HG03378 (cell line): ENCODE data around the gene AHSA1.

Experiments
- ATAC-seq: cut with Tn5 transposase; IDR thresholded peaks from one replicate; pipeline ENCODE4 v1.9.1; 2021; ENCODE audit warnings: mild to moderate bottlenecking, moderate library complexity; ENCODE audit not compliant: unreplicated experiment

Gene AHSA1

DNA sequence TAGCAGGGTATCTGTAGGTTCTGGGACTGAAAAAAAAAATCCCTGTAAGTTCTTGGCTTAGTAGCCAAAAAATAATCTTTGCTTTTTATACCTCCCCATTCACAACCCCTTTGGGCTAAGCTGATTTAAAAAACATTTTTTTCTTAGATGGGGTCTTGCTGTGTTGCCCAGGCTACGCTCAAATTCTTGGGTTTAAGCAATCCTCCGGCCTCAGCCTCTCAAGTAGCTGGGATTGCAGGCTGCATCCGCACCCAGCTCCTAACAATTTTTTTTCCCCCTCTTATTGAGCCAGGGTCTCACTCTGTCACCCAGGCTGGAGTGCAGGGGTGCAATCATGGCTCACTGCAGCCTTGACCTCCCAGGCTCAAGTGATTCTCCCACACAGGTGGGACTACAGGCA lies 49.9 kb downstream of the AHSA1 start:
- no peak for ATAC-seq

DNA sequence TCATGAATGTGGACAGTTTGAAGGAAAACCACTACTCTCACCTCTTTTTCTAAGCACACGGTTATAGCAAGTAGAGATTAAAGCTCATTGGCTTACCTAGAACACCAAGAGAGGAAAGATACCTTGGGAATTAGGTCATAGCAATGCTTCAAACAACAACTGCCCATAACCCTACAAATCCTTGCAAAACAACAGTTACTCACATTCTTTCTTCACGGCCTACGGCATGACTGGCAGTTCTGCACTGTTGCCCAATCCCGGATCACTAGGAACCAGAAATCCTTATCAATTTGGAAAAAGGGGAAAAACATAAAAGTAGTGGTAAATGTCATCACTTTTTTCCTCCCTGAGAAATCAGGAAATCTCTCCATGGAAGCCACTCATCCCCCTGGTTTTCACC lies 50.4 kb downstream of the AHSA1 start:
- no peak for ATAC-seq

DNA sequence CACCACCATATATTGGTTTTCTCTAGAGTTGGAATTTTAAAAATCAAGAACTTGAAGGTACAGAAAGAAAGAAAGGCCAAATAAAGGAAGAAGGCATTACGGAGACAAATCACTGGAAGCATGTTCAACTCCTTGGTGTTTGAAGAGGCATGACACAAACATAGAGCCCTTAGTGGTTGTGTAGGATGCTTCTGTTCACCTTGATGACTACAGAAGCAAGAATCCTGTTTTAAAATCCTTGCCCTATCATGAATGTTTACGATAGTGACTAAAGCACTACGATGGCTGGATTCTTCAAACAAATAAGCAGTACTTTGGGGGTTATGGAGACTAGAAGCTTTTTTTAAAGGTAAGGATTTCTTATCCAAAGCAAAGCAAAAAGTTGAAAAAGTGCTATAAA lies 51.0 kb downstream of the AHSA1 start:
- no peak for ATAC-seq

DNA sequence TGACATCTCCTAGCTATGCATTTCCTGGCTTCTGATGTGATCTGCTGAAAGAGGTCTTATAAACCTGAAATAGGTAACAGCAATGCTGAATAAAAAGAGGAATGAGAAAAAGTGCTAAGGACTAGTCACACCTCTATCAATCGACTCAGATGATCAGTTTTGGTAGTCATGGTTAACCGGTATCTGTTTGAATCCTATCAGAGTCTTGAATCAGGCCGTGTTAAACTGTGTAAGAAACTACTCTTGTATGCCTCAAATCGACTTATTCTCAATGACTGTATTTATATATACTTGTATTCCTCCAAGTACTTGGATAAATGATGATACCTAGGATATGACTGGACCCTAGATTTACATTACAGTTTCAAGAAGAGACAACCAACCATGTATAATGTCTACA lies 51.5 kb downstream of the AHSA1 start:
- no peak for ATAC-seq

DNA sequence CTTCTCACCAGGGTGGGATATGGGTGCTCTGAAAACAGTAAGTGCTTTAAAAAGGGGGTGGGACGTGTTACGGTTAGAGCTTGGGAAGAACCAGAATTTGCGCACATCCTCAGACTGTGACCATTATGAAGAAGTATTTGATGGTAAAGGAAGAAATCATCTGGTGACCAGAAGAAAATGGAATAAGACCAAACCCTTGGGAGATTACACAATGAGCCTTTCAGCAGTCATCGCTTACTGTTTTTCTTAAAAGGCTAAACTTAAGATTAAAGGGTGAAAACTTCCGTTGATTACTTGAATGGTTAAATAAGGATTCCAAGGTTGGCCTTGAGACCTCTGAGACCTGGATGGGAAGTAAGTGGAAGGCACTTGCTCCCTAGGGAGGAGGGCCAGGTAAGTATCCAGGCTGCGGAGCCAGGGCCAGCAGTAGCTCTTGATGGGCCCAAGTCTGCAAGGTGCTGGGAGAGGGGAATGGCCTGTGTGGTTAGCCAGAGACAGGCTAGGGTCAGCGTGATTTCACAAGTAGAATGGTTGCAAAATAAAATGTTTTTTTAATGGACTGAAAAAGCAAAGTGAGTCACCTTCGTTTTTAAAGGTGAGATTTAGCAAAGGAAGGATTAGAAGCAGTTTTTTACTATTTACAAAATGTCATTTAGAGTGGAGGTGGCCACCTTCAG lies 53.7 kb downstream of the AHSA1 start:
- no peak for ATAC-seq

GRCh38 chr14:77516126-77516525 lies 58.2 kb downstream of the AHSA1 start:
- no peak for ATAC-seq
